Esophagus (tissue), 2 donors: ENCODE measurements around the gene SMAD2. TPM values are rescaled to one million over a fixed set of nuclear protein-coding genes. Genes with fewer than 3 reads are reported as not detected.

Experiments used
- H3K27ac ChIP-seq, 2 donors: one replicate each; pipeline ENCODE4 v1.5.1; 2013; ENCODE audit warnings: low read depth in 2 of 2, mild to moderate bottlenecking in 2 of 2, inconsistent platforms in 1 of 2, low read length in 1 of 2, moderate library complexity in 1 of 2
- H3K27me3 ChIP-seq, 2 donors: one replicate each; pipeline ENCODE4 v1.6.1; 2013; ENCODE audit warnings: low read length in 2 of 2, control low read depth in 1 of 2, mild to moderate bottlenecking in 1 of 2; ENCODE audit not compliant: insufficient read depth in 2 of 2, control insufficient read depth in 1 of 2
- H3K36me3 ChIP-seq, 2 donors: one replicate each; pipeline ENCODE4 v1.6.1; 2013; ENCODE audit warnings: low read length in 1 of 2; ENCODE audit not compliant: control insufficient read depth in 2 of 2, insufficient read depth in 2 of 2
- H3K4me1 ChIP-seq, 2 donors: one replicate each; pipeline ENCODE4 v1.6.1; 2013; ENCODE audit warnings: low read length in 1 of 2; ENCODE audit not compliant: control insufficient read depth in 2 of 2, insufficient read depth in 2 of 2
- H3K4me3 ChIP-seq, 2 donors: one replicate each; pipeline ENCODE4 v1.5.1; 2013; ENCODE audit warnings: low read length in 2 of 2, mild to moderate bottlenecking in 2 of 2, low read depth in 1 of 2, moderate library complexity in 1 of 2
- H3K9me3 ChIP-seq, 2 donors: one replicate each; pipeline ENCODE4 v1.6.1; 2013; ENCODE audit warnings: mild to moderate bottlenecking in 2 of 2, low read depth in 1 of 2, low read length in 1 of 2, moderate library complexity in 1 of 2; ENCODE audit not compliant: control insufficient read depth in 2 of 2, insufficient read depth in 1 of 2
- WGBS, 2 donors: extraction: QIAGEN DNeasy Blood & Tissue Kit; methylation state at CpG; one replicate each; pipeline ENCODE4 v1.1.7; 2013; 5-methylcytosine and 5-hydroxymethylcytosine counted together
- polyA plus RNA-seq, 2 donors: library from polyadenylated mRNA; stranded (reverse); fragments of 200-250 nt; gene quantifications; one replicate each; pipeline ENCODE4 v1.2.3, GENCODE V29; 2013
- donor health status: healthy with polysubstance abuse.
- donor health status: Bipolar disorder and iron deficiency.

Gene SMAD2
- polyA plus RNA-seq, 2 donors = 16.1 to 31.0 TPM

- WGBS, 2 donors = 84 to 91% methylated on average over 4 of the region's 4 CpGs
- Histone ChIP-seq H3K4me1 (no peaks in the 10 kb centered on the region), H3K36me3 (peaks cover 0 to 3% of the 10 kb centered on the region in 2 donors)
These were observed 43.2 kb downstream of the SMAD2 start for GRCh38 chr18:47887227-47887626.

GRCh38 chr18:47883771-47884413 lies 46.6 kb downstream of the SMAD2 start:
- H3K4me1 ChIP-seq = no peaks in the 10 kb centered on the region
- 67% methylated on average over 3 of the region's 3 CpGs for WGBS, 2 donors
- peaks cover 0 to 7% of the 10 kb centered on the region in 2 donors for H3K36me3 ChIP-seq
- no peak overlapping the region for H3K4me3 ChIP-seq
- H3K27me3 ChIP-seq = no peaks in the 10 kb centered on the region
- no peaks in the 10 kb centered on the region for H3K9me3 ChIP-seq
- H3K27ac ChIP-seq = no peak overlapping the region

More at GRCh38 chr18:47887227-47887626, 43.2 kb downstream of the SMAD2 start:
- Histone ChIP-seq H3K27ac (no peak overlapping the region), H3K4me3 (no peak overlapping the region), H3K27me3 (no peaks in the 10 kb centered on the region), H3K9me3 (no peaks in the 10 kb centered on the region)

- H3K27ac ChIP-seq = no peak overlapping the region
- no peaks in the 10 kb centered on the region for H3K27me3 ChIP-seq
- no peaks in the 10 kb centered on the region for H3K4me1 ChIP-seq
- 96 to 97% methylated on average over 1 of the region's 1 CpG for WGBS, 2 donors
- H3K9me3 ChIP-seq = no peaks in the 10 kb centered on the region
- no peak overlapping the region for H3K4me3 ChIP-seq
- peaks cover 0 to 7% of the 10 kb centered on the region in 2 donors for H3K36me3 ChIP-seq
These were observed 47.8 kb downstream of the SMAD2 start for GRCh38 chr18:47882641-47883040.

GRCh38 chr18:47881752-47882455 lies 48.6 kb downstream of the SMAD2 start:
- Histone ChIP-seq H3K27me3 (no peaks in the 10 kb centered on the region), H3K36me3 (peaks cover 0 to 3% of the 10 kb centered on the region in 2 donors), H3K9me3 (no peaks in the 10 kb centered on the region), H3K4me3 (no peak overlapping the region), H3K27ac (no peak overlapping the region), H3K4me1 (no peaks in the 10 kb centered on the region)
- WGBS, 2 donors = 90 to 95% methylated on average over 7 of the region's 7 CpGs

GRCh38 chr18:47881042-47881441 lies 49.4 kb downstream of the SMAD2 start:
- Histone ChIP-seq H3K27ac (no peak overlapping the region), H3K27me3 (no peaks in the 10 kb centered on the region), H3K4me1 (no peaks in the 10 kb centered on the region), H3K36me3 (peaks cover 0 to 3% of the 10 kb centered on the region in 2 donors), H3K4me3 (no peak overlapping the region), H3K9me3 (no peaks in the 10 kb centered on the region)
- WGBS, 2 donors = 46 to 87% methylated on average over 2 to 3 of the region's 3 CpGs

GRCh38 chr18:47877892-47878291 lies 52.6 kb downstream of the SMAD2 start:
- no peaks in the 10 kb centered on the region for H3K9me3 ChIP-seq
- H3K36me3 ChIP-seq = peaks cover 0 to 3% of the 10 kb centered on the region in 2 donors
- no peak overlapping the region for H3K4me3 ChIP-seq
- H3K27me3 ChIP-seq = no peaks in the 10 kb centered on the region
- H3K4me1 ChIP-seq = no peaks in the 10 kb centered on the region
- H3K27ac ChIP-seq = no peak overlapping the region
- WGBS, 2 donors = 88% methylated on average over 3 of the region's 3 CpGs

GRCh38 chr18:47876813-47877212 lies 53.6 kb downstream of the SMAD2 start:
- H3K27me3 ChIP-seq = no peaks in the 10 kb centered on the region
- H3K36me3 ChIP-seq = peaks cover 0 to 3% of the 10 kb centered on the region in 2 donors
- no peaks in the 10 kb centered on the region for H3K9me3 ChIP-seq
- no peaks in the 10 kb centered on the region for H3K4me1 ChIP-seq
- 90 to 92% methylated on average over 2 of the region's 2 CpGs for WGBS, 2 donors
- H3K4me3 ChIP-seq = no peak overlapping the region
- H3K27ac ChIP-seq = no peak overlapping the region

GRCh38 chr18:47873625-47874024 lies 56.8 kb downstream of the SMAD2 start:
- Histone ChIP-seq H3K4me1 (peaks cover 0 to 2% of the 10 kb centered on the region in 2 donors), H3K27ac (no peak overlapping the region), H3K9me3 (no peaks in the 10 kb centered on the region), H3K4me3 (no peak overlapping the region), H3K36me3 (no peaks in the 10 kb centered on the region), H3K27me3 (no peaks in the 10 kb centered on the region)

- Histone ChIP-seq H3K4me3 (no peak overlapping the region), H3K27ac (no peak overlapping the region), H3K27me3 (no peaks in the 10 kb centered on the region), H3K36me3 (no peaks in the 10 kb centered on the region), H3K9me3 (no peaks in the 10 kb centered on the region), H3K4me1 (peaks cover 0 to 2% of the 10 kb centered on the region in 2 donors)
- 98 to 99% methylated on average over 6 of the region's 6 CpGs for WGBS, 2 donors
These were observed 58.0 kb downstream of the SMAD2 start for GRCh38 chr18:47872426-47872825.

GRCh38 chr18:47871288-47871687 lies 59.2 kb downstream of the SMAD2 start:
- Histone ChIP-seq H3K9me3 (no peaks in the 10 kb centered on the region), H3K4me1 (peaks cover 0 to 2% of the 10 kb centered on the region in 2 donors), H3K27me3 (no peaks in the 10 kb centered on the region), H3K36me3 (no peaks in the 10 kb centered on the region), H3K27ac (no peak overlapping the region), H3K4me3 (no peak overlapping the region)
- WGBS, 2 donors = 77 to 92% methylated on average over 3 of the region's 3 CpGs
